Thyroid gland (tissue), 4 donors: Measurements from ENCODE around the gene FOLR1. TPM values are rescaled to one million over a fixed set of nuclear protein-coding genes. Genes with fewer than 3 reads are reported as not detected.
A peak's percentile ranks its signal among the peaks of the same experiment; 100 is the strongest.
"Not testable (repeated sequence)": the region's sequence is repeated elsewhere in the genome, so short reads cannot be mapped to it uniquely, and the experiment has no call there.

ENCODE experiments used
- DNase-seq, 2 donors: peaks; one replicate each; pipeline ENCODE4 v3.0.0-alpha.2; 2019
- H3K27ac ChIP-seq, 3 donors: fragments of 200-600 bp; sonication (generic); 1 replicate in 2 of 3; 2 replicates in 1 of 3; pipeline ENCODE4 v1.5.1; 2016 to 2019; ENCODE audit warnings: mild to moderate bottlenecking in 1 of 3, moderate library complexity in 1 of 3
- H3K27me3 ChIP-seq: fragments of 200-600 bp; sonication (generic); one replicate; pipeline ENCODE4 v1.5.1; 2019
- H3K36me3 ChIP-seq, 2 donors: fragments of 200-600 bp; sonication (generic); one replicate each; pipeline ENCODE4 v1.5.1; 2016 to 2019
- H3K4me1 ChIP-seq, 2 donors: fragments of 200-600 bp; sonication (generic); one replicate each; pipeline ENCODE4 v1.5.1; 2017 to 2019
- H3K4me3 ChIP-seq, 3 donors: fragments of 200-600 bp; sonication (generic); replicated peaks in 1 of 3; 1 replicate in 2 of 3; 2 replicates in 1 of 3; pipeline ENCODE4 v1.5.1; 2016; ENCODE audit warnings: mild to moderate bottlenecking in 1 of 3
- H3K9me3 ChIP-seq: fragments of 200-600 bp; sonication (generic); one replicate; pipeline ENCODE4 v1.5.1; 2017
- POLR2A ChIP-seq, 2 donors: fragments of 450-650 bp; IDR thresholded peaks; one replicate each; pipeline ENCODE4 v1.6.1; 2017; ENCODE audit warnings: antibody characterized with exemption in 2 of 2, mild to moderate bottlenecking in 2 of 2, moderate library complexity in 1 of 2
- WGBS, 2 donors: methylation state at CpG; one replicate each; pipeline ENCODE4 v1.1.5; 2017; 5-methylcytosine and 5-hydroxymethylcytosine counted together
- intact Hi-C: fragments of 100-400 bp; cut with DNase I; formaldehyde crosslinking; loops from one replicate; pipeline ENCODE4 v1.15.1; 2023
- total RNA-seq, 4 donors: library from RNA; depleted of rRNA; stranded (reverse); fragments of >200 nt; gene quantifications; one replicate each; pipeline ENCODE4 v1.2.3, GENCODE V29; 2016
- TF ChIP-seq, protein P1 (sequence below), 6 experiments: fragments of 200-600 bp in 3 of 6; fragments of 450-650 bp in 3 of 6; sonication (generic) in 3 of 6; IDR thresholded peaks; one replicate each; pipeline ENCODE4 v1.5.1; 2016 to 2019; ENCODE audit warnings: antibody characterized with exemption in 6 of 6, mild to moderate bottlenecking in 2 of 6, inconsistent platforms in 1 of 6, moderate library complexity in 1 of 6

Gene FOLR1
- total RNA-seq, 4 donors from 2014 or later = 5.5 to 64.9 (median 36.3) TPM

DNA sequence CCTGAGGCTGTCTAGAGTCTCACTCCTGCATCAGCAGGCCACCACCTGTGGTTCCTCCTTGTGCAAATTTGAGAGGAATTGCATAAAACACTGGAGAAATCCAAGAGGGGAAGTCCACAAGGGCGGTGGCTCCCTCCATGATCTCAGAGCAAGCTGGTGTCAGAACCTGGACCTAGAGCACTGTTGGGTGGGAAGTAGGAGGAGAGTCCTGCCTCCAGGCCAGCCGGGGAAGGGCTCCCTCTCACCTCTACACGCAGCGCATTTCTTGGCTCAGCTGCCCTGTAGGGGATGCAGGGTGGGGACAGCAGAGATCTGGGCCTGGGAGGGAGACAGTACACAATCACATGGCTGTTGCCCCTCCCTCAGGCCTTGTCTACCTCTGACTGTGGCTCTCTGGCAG, 19.9 kb upstream of the FOLR1 start:
- DNase-seq, H3K4me3 ChIP-seq, H3K36me3 ChIP-seq, intact Hi-C loops, H3K4me1 ChIP-seq, H3K9me3 ChIP-seq, H3K27ac ChIP-seq, H3K27me3 ChIP-seq: not testable (repeated sequence)
- WGBS, 2 donors = 83 to 88% methylated on average over 4 of the region's 4 CpGs

DNA sequence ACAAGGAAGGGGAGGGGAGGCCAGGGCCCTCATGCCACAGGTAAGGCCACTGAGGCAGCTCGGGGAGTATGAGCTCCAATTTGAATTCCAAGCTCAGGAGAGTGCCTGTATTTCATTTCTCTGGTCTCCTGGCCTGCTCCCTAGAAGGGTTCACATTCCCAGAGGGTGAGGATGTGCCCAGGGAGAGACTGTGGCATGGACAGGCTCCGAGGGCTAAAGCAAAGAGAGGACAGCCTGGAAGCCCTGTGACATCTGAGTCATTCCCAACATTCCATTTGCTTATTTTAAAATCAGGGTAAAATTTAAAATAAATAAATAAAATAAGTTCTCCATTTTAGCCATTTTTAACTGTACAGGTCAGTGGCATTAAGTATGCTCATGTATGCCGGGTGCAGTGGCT, 18.6 kb upstream of the FOLR1 start:
- TF ChIP-seq POLR2A (IDR thresholded peaks at IDR 0.05) = no peak
- TF ChIP-seq, protein P1, sequence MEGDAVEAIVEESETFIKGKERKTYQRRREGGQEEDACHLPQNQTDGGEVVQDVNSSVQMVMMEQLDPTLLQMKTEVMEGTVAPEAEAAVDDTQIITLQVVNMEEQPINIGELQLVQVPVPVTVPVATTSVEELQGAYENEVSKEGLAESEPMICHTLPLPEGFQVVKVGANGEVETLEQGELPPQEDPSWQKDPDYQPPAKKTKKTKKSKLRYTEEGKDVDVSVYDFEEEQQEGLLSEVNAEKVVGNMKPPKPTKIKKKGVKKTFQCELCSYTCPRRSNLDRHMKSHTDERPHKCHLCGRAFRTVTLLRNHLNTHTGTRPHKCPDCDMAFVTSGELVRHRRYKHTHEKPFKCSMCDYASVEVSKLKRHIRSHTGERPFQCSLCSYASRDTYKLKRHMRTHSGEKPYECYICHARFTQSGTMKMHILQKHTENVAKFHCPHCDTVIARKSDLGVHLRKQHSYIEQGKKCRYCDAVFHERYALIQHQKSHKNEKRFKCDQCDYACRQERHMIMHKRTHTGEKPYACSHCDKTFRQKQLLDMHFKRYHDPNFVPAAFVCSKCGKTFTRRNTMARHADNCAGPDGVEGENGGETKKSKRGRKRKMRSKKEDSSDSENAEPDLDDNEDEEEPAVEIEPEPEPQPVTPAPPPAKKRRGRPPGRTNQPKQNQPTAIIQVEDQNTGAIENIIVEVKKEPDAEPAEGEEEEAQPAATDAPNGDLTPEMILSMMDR (IDR thresholded peaks at IDR 0.05) = no peak
- DNase-seq = no peak
- Histone ChIP-seq H3K4me1 (no peaks in the 10 kb centered on the region), H3K36me3 (no peaks in the 10 kb centered on the region), H3K27me3 (no peaks in the 10 kb centered on the region), H3K27ac (no peak overlapping the region), H3K9me3 (no peaks in the 10 kb centered on the region), H3K4me3 (no peak overlapping the region)
- intact Hi-C loops = no loop called here
- WGBS, 2 donors = 89 to 96% methylated on average over 3 of the region's 3 CpGs

DNA sequence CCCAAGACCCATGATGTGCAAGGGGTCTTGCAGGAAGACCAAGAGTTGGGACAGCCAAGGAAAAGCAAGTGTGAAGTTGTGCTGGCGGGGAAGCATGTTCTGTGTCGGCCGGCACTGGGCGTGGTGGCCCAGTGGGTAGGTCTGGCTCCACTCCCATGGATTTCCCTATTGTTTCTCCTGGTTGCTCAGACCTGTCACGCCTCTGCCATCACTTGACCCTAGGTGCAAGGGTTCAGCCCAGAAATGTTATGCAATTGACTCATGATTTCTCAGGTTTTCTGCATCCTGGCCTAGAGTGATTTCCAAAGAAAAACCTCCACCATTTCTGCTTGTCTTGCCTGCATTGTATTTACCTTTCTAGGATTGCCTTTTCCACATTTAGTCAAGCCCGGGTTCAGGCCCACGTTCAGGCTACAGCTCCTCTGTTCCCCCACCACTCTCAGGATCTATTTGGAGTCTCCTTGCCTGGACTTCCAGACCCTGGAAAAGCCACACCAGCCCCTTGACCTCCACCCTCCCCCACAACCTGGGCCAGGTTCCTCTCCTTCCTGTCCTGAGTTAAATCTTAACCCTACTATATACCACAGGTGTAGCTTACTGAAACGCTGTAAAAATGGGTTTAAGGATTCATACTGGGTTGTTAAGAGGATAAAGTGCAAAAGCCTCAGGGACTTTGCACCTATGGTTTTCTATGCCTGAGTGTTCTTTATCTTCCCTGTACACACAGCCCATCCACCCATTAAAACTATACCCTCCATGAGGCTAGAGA, 17.5 kb upstream of the FOLR1 start:
- TF ChIP-seq, protein P1 (IDR thresholded peaks at IDR 0.05) = no peak
- no peak for TF ChIP-seq POLR2A (IDR thresholded peaks at IDR 0.05)

DNA sequence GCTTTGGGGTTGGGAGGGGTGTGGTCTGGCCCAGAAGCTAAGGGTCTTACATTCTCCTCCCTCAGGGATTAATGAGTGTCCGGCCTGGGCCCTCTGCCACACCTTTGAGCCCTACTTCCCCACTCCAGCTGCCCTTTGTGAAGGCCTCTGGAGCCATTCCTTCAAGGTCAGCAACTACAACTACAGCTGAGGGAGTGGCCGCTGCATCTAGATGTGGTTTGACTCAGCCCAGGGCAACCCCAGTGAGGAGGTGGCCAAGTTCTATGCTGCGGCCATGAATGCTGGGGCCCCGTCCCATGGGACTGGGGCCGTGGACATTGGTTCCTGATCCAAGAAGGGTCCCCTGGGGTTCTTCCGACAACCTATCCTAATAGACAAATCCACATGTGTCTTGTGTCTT, 14.3 kb upstream of the FOLR1 start:
- H3K27me3 ChIP-seq = no peaks in the 10 kb centered on the region
- no peak overlapping the region for H3K4me3 ChIP-seq
- 87 to 92% methylated on average over 6 of the region's 6 CpGs for WGBS, 2 donors
- H3K27ac ChIP-seq = no peak overlapping the region
- no peaks in the 10 kb centered on the region for H3K9me3 ChIP-seq
- intact Hi-C loops = no loop called here
- no peaks in the 10 kb centered on the region for H3K36me3 ChIP-seq
- DNase-seq = no peak
- TF ChIP-seq, protein P1 (IDR thresholded peaks at IDR 0.05) = no peak
- no peak for TF ChIP-seq POLR2A (IDR thresholded peaks at IDR 0.05)
- peaks cover 11 to 19% of the 10 kb centered on the region in 2 donors for H3K4me1 ChIP-seq

More for the DNA sequence above, 17.5 kb upstream of the FOLR1 start:
- Histone ChIP-seq H3K4me3 (no peak overlapping the region), H3K9me3 (no peaks in the 10 kb centered on the region), H3K27ac (no peak overlapping the region), H3K4me1 (peaks cover 6 to 10% of the 10 kb centered on the region in 2 donors), H3K36me3 (no peaks in the 10 kb centered on the region), H3K27me3 (no peaks in the 10 kb centered on the region)
- intact Hi-C loops = no loop called here
- no peak for DNase-seq
- WGBS, 2 donors = 93 to 95% methylated on average over 8 of the region's 8 CpGs

DNA sequence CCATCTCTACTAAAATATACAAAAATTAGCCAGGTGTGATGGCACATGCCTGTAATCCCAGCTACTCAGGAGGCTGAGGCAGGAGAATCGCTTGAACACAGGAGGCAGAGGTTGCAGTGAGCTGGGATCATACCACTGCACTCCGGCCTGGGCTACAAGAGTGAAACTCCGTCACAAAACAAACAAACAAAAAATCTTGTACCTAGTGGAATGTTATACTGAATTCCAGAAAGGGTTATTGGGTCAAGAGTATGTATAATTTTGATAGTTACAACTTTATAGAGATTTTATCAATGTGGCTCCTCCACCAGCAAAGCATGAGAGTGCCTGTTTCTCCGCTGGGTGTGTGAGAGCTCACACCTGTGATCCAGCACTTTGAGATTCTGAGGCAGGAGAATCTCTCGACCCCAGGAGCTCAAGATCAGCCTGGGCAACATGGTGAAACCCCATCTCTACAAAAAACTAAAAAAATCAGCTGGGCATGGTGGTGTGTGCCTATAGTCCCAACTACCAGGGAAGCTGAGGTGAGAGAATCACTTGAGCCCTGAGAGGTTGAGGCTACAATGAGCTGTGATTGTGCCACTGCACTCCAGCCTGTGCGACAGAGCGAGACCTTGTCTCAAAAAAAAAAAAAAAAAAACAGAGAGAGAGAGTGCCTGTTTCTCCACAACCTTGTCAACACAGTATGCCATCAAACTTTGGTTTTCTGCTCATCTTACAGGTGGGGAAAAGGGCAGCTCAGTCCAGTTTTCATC, 12.7 kb upstream of the FOLR1 start:
- Histone ChIP-seq H3K9me3 (no peaks in the 10 kb centered on the region), H3K36me3 (no peaks in the 10 kb centered on the region), H3K27me3 (no peaks in the 10 kb centered on the region), H3K4me3 (no peak overlapping the region), H3K27ac (peak overlapping the region; percentile 31 to 59 (median 50)), H3K4me1 (peaks cover 11 to 19% of the 10 kb centered on the region in 2 donors)
- TF ChIP-seq POLR2A (IDR thresholded peaks at IDR 0.05) = no peak
- TF ChIP-seq, protein P1 (IDR thresholded peaks at IDR 0.05) = no peak
- DNase-seq = peak; percentile 75 to 79
- WGBS, 2 donors = 37 to 51% methylated on average over 7 of the region's 7 CpGs
- intact Hi-C loops = no loop called here
